Amygdala (tissue), 56 donors: ENCODE measurements around the gene CALN1.
"Not testable (repeated sequence)": the region's sequence is repeated elsewhere in the genome, so short reads cannot be mapped to it uniquely, and the experiment has no call there.

Source experiments
- DNase-seq, 56 donors: peaks; one replicate each; lab custom pipeline; 2025; lab: John Stamatoyannopoulos, UW

Gene CALN1

DNA sequence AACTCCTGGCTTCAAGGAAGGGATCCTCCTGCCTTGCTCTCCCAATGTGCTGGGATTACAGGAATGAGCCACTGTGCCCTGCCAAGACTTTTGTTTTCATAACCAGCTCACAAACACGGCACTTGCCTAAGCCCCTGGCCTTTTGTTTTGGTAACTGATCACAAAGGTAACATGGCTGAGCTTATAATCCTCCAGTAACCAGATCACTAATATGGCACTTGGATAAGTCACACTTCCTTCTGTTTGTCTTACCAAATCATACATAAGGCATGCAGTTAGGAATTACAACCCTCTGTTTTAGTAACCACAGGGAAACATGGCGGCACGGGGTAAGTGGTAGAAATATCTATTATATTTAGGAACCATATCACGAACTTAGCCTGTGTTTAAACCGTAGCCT, 577.1 kb downstream of the CALN1 start:
- DNase-seq = no peak

DNA sequence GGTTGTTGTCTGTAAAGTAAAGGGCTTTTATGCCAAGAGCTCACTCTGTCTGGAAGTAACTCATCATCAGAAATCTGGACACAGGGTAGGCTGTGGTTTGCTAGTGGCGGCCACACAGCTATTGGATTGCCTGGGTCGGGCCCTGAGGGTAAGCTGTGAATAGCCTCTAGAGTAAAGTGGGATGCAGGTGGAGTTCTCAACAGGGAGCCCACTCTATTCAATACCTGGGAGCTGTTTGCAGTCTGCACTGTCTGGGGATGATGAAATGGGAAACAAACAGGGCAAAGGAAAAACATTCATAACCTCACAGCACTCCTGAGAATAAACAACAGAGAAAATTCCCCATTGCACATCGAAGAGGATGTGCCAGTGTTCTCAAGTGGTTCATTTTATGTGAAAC, 582.6 kb downstream of the CALN1 start:
- DNase-seq = no peak

DNA sequence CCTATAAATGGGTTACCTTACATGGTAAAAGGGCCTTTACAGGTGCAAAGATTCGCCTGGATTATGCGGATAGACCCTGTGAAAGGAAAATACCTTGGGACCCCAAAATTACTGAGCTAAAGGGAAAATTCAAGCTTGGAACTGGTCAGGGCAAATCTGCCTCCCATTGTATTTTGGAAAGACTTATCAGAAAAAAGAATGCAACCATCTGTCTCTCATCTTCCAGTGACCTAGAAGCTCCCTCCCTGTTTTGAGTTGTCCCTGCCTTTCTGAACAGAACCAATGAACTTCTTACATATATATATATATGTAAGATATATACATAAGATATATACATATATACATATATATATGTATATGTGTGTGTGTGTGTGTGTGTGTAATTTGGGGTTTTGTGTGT, 583.8 kb downstream of the CALN1 start:
- no peak for DNase-seq

DNA sequence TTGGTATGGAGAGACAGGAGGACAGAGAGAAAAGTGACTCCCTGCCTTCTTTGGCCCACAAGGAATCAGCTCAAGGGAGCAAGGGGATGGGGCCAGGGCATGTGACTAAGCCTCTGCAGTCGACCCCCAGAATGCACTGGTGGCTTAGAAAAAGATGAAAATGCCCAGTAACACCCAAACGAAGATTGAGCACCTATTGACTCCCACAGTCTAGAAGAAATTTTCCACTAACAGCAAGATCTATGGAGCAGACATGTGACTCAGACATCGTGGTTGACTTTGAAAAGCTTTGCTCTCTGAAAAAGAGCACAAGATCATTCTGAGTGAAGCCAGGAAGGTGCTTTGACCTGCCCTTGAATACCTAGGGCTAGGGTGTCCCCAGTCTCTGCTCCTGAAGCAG, 586.0 kb downstream of the CALN1 start:
- DNase-seq = no peak

DNA sequence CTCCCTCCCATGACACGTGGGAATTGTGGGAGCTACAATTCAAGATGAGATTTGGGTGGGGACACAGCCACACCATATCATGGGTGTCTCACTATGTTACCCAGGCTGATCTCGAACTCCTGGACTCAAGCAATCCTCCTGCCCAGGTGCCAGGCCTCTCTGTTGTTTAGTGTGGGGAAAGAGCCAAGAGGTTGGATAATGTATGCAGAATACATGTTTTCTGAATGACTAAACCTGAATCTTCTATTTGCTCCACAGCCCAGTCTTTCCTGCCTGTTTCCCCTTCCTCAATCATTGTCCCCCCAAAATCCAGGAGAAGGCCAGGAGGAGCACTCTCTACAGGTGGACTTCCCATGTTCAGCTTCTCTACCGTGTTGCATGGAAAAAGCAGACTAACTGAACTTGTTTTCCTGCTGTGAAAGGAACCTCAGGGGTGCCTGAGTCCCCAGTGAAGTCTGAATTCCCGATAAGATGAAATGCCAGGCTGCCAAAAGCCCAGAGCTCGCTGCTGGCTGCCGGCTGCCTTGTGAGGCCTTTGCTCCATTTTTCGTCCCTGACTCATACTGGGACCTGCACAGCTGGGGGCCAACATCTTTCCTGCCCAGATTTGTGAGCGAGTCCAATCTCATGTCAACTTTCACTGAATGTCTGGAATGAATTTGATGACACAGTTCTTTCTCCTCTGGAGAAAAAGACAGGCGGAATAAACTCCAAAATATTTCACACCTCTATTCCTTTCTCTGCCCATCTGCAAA, 588.0 kb downstream of the CALN1 start:
- DNase-seq = no peak

DNA sequence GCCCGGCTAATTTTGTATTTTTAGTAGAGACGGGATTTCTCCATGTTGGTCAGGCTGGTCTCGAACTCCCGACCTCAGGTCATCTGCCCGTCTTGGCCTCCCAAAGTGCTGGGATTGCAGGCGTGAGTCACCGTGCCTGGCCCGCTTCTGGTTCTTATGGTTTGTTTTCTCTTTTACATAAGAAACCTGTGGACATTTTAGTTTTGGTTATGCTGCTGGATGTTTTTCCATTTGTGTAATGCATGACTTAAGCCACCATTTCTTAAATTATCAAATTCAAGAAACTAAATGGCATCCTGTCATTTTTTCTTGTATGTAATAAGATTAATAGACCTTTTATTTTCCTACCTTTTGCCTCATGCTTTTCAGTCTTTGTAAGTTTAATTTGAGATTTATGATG, 589.7 kb downstream of the CALN1 start:
- DNase-seq = not testable (repeated sequence)

DNA sequence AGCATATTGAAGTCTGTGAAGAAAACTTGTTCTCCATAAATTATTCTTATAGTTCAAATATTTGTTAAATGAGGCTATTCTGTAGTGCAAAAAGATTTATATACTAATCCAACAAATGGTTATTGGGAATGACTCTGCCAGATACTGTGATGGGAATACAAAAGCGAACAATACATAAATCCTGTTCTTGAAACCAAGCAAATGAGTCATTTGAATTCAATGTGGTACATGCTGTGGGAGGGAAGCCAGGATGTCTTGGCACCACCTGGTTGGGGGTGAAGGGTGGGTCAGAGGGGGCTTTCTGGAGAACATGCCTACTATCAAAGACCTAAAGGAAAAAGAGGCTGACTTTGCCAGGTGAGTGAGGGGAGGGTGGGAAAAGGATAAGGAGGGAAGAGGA, 594.2 kb downstream of the CALN1 start:
- DNase-seq = no peak

DNA sequence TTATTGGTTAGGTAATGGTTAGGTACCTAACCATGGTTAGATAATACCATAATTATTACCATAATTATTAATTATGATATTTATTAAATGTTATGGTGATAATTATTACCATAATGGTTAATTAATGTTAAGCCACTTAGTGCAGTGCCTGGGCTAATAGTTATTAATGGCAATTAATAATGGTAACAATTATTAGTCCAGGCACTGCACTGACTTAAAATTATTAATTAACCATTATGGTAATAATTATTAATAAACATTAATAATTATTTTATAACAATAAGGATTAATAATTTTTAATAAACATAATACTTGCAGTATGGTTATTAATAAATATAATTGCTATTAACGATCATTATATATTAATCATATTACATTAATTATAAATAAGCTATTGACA, 604.0 kb downstream of the CALN1 start:
- no peak for DNase-seq

DNA sequence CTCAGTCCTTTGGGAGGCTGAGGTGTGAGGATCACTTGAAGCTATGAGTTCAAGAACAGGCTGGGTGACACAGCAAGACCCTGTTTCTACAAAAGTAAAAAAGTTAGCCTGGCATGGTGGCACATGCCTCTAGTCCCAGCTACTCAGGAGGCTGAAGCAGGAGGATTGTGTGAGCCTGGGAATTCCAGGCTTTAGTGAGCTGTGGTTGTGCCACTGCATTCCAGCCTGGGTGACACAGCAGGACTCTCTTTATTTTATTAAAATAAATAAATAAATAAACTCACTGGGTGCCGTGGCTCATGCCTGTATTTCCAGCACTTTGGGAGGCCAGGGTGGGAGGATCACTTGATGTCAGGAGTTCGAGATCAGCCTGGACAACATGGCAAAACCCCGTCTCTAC, 607.9 kb downstream of the CALN1 start:
- DNase-seq = no peak

DNA sequence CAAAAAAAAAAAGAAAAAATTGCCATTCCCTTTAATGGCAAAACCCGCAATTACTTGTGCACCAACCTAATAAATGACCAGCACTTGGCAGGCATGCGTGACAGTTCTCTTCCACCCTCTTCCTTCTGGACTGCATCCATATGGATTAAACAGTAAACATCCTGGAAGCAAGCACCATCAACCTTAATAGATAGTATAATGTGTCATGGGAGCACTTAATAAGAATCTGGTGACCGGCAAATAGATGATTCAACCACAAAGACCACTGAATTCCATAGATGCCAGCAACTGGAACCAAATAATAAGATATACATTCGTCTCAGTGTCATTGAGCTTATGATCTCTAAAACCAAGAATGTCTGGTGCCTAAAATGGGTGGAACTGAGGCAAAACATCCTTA, 610.2 kb downstream of the CALN1 start:
- no peak for DNase-seq

DNA sequence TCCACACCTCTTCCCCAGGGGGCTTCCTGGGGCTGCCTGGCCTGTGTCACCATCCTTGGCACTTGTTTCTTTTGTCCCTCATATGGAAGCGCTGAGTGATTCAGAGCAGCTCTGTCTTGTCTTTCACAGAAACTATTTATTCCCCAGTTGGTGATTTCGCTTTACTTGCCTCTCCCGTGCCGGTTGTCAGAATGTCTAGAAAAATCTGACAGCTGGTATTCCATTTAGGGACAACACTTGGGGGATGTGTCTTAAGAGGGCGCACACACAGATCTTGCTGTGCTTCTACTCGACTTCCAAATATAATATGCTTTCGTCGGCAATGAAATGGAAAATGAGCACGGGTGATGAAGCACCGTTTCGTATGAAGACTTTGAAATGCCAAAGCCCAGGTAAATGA, 611.8 kb downstream of the CALN1 start:
- DNase-seq = peak in 7 of 56 donors; percentile 1 to 66 (median 3)

DNA sequence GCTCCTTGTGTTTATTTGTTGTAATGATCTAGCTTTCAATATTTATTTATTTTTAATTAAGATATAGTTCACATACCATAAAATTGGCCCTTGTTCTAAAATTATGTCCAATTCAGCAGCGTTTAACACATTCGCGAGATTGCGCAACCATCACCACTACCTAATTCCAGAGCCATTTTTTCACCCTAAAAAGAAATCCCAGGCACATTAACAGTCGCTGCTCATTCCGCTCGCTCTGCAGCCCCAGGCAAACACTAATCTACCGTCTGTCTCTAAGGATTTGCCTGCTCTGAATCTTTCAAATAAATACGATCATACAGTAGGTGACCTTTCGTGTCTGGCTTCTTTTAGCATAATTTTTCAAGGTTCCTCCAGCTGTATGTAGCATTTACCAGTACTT, 616.7 kb downstream of the CALN1 start:
- DNase-seq = no peak

DNA sequence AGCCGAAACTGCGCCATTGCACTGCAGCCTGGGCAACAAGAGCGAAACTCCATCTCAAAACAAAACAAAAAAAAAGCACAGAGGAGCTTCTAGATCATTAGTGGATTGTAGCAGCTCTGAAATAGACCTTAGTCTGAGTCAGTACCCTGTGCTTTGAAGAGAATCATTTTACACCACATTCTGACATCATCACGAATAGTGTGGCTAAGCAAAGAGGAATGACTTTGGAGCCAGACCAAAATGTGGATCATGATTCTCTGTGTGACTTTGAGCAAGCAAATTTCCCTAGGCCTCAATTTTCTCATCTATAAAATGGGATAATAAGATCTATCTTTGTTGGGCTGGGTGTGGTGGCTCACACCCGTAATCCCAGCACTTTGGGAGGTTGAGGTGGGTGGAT, 618.9 kb downstream of the CALN1 start:
- DNase-seq = no peak

DNA sequence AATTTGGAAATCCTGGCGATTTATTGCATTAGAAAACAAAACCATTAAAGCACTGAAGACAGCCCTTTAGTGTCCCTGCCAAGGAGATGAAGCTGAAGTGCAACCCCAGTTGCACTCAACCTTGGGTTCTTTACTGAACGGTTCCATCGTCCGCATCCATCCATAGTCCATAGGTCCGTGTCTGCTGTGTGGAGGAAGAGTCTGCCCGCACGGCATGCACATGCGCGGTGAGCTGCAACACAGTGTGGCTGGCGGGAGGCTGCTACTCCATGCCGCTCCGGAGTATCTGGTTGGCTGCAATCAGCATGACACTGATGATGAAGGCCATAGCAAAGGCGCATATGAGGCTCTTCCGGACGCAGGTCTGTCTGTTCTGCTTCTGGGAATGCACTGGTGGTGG, 624.6 kb downstream of the CALN1 start:
- DNase-seq = no peak

DNA sequence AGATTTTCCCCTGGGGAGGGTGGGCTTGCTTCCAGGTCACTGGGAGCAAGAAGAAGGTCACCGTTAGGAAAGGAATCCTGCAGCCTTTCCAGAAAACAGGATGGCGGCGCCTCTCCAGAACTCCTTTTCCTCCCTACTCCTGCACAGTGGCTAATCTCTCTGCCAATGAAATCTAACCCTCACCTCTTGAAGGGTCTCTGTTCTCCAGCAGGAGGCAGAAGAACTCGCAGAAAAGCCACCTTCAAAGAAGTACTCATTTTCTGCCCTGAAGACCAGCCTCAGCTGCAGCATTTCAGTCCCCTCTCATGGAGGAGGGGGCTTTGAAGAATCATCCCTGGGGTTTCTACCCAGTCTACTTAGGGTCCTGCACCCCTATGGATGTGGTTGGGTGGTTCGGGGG, 626.9 kb downstream of the CALN1 start:
- DNase-seq = no peak

DNA sequence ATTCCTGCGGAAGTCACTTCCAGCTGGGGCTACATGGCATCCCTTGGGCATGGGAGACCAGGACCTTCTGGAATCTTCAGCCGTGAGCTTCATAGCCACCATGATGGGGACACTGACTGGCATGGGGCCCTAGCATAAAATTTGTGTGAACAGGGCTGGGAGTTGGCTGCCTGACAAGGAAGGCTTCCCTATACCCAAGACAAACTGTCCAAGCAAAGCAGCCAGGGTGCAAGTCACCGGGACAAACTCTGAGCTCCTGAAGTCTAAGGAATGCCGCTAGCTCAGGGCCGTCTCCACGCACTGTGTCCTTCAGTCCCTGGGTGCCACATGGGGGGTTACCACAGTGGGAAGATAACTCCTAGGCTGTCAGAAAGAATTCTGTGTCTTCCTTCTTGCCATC, 627.4 kb downstream of the CALN1 start:
- DNase-seq = no peak

DNA sequence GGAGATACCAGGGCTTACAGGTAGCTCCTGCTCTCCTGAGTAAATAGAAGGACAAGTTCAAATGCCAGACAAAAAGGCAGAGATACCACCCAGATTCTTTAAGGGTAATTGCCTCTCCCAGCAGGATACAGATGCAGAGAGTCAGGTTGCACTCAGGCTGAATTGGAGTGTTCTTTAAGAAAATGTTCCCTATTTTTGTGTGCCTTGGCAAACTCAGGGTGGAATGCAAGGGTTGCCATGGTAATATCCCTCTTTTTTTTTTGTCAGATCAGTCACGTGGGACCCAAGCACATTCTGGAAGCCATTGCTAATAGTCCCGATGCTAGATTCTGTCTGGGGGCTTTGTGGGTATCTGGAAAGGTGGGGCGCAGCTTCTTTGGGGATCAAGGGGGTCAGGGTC, 628.0 kb downstream of the CALN1 start:
- DNase-seq = peak in 1 of 56 donors; percentile 1

DNA sequence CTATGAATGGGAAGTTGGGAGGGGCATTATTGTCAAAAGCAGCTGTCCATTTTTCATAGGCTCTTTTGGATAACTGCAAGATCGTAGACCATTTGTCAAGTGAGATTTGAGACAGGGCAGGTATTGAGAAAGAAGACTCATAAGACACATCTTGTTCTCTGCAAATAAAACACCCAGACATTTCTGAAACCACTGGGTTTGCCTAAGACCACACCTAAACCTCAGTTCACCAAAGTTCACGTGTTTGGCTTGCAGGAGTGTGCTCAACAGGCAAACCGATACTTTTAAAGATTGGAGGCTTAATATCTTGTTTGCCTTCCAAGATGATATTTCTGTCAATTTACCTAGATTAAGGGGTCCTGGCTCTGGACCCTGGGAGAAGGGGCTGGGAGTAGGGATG, 628.4 kb downstream of the CALN1 start:
- no peak for DNase-seq

DNA sequence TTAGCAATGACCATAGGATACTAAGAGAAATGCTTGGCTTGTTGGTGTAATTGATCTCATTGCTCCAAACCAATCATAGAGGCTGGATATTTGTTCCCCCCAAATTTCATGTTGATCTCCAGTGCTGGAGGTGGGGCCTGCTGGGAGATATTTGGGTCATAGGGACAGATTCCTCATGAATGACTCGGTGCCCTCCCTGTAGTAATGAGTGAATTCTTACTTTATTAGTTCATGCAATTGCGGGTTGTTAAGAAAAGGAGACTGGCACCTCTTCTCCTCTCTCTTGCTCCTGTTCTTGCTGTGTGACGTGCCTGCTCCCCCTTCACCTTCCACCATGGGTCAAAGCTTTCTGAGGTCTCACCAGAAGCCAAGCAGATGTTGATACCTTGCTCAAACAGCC, 630.1 kb downstream of the CALN1 start:
- DNase-seq = no peak

DNA sequence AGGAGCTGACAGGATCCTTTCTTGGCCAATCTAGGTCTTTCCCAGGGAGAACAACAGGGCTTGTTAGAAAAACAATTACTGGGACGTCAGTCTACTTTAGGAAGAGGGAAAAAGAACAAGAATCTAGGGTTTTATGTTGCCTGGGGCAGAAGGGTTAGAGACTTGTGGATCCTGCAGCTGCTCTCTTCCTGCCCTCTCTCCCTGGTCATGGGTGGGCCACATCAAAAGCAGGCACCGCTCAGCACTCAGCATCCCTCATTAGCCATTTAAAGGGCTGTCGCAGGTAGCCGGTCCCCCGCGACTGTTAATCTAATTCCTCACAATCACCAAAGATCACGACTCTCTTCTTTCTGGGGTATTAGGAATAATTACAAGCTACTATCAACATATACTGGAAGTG, 631.9 kb downstream of the CALN1 start:
- DNase-seq = no peak

DNA sequence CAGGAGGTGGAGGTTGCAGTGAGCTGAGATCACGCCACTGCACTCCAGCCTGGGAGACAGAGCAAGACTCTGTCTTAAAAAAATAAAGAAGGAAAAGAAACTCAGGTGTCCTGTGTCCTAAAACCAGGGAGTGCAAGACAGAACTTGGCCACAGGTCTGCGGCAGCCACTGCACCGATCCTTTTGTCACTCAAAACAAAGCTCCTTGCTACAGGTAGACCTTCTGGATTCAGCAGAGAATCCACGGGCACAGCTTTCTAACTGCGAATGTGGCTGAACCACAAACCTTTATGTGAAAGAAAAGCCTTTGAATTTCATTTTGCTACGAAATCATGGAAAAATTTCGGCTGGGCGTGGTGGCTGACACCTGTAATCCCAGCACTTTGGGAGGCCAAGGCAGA, 634.9 kb downstream of the CALN1 start:
- DNase-seq = no peak

DNA sequence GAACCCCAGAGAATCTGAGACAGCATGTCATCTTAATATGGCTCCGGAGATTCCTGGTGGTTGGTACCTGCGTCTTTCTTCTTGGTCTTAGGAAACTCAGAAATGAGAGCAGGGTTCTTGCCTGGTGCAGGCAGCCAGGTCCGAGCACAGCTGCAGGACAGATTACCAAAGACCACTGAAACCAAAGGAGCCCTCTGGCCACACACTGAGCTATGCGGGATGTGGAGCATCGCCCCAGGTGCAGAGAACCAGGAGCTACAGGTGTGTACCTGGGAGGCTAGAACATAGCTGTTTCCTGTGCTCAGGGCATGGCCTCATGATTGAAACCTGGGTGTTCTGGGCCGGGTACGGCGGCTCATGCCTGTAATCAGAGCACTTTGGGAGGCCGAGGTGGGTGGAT, 635.4 kb downstream of the CALN1 start:
- no peak for DNase-seq

DNA sequence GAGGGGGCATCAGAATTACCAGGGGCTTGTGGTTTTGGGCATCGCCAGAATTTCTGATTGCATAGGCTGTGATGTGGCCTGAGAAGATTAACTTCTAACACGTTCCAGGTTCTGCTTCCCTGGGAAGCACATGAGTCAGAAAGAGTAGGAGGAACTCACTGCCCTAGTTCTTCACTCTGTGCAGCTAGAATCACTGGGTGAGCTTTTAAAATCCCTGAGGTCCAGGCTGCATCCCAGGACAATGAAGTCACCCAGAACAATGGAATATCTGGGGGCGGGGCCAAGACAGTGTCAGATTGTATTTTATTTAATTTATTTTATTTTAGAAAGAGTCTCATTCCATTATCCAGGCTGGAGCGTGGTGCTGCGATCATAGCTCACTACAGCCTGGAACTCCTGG, 636.5 kb downstream of the CALN1 start:
- no peak for DNase-seq
